G401 (cell line): ENCODE data around the gene MOCS1. TPM values are rescaled to one million over a fixed set of nuclear protein-coding genes. Genes with fewer than 3 reads are reported as not detected.

Experiments
- total RNA-seq: library from RNA; depleted of rRNA; stranded (reverse); fragments of >200 nt; shearing (Covaris generic); gene quantifications from 2 replicates; pipeline ENCODE4 v1.2.3, GENCODE V29; 2014; rRNA removed

MOCS1 gene
- total RNA-seq, 1 experiment from 2014 or later: 12.0 TPM

Other genes with a start within 250 kb of the MOCS1 start
- gene KIF6, start 209.1 kb downstream of the MOCS1 start, total RNA-seq: 0.20 and 0.62 TPM in 2 replicates
- gene DAAM2, start 142.1 kb downstream of the MOCS1 start, total RNA-seq: under 0.01 and 1.1 TPM in 2 replicates